SH-SY5Y (cell line): ENCODE measurements around the gene INTS6.

ENCODE experiments used
- GATA2 ChIP-seq: IDR thresholded peaks from 2 replicates; pipeline ENCODE4 v1.6.1; 2011; ENCODE audit warnings: mild to moderate bottlenecking, low read depth, low read length
- GATA3 ChIP-seq: IDR thresholded peaks from 2 replicates; pipeline ENCODE4 v1.6.1; 2011; ENCODE audit warnings: low read depth, mild to moderate bottlenecking, low read length, moderate library complexity

DNA sequence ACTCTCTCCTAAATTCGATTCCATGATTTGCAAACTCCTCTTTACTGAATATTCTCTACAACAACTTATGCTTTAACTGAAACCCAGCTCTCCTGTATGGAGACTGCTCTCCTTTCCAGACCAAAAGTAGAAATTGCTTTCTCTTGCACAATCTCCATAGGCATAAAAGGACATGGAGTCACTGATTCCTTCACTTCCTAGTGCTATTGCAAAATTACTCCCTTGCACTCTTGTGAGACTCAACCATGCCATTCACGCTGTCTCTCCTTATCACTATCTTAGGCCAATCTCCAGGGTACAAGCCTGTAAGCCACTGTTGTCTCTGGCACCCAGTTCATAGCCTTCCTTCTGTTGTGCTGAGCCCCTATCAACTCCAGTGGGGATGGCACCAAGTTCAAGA, 82.7 kb downstream of the INTS6 start:
- TF ChIP-seq GATA2 = no peak
- no peak for TF ChIP-seq GATA3
